Measurements from ENCODE around the gene PTPRQ. TPM values are rescaled to one million over a fixed set of nuclear protein-coding genes. Genes with fewer than 3 reads are reported as not detected.
"Not testable (repeated sequence)": the region's sequence is repeated elsewhere in the genome, so short reads cannot be mapped to it uniquely, and the experiment has no call there.

PTPRQ gene
- total RNA-seq, 4 donors from 2014 or later, result 0.24 to 0.47 (median 0.30) TPM; not detected in 1

DNA sequence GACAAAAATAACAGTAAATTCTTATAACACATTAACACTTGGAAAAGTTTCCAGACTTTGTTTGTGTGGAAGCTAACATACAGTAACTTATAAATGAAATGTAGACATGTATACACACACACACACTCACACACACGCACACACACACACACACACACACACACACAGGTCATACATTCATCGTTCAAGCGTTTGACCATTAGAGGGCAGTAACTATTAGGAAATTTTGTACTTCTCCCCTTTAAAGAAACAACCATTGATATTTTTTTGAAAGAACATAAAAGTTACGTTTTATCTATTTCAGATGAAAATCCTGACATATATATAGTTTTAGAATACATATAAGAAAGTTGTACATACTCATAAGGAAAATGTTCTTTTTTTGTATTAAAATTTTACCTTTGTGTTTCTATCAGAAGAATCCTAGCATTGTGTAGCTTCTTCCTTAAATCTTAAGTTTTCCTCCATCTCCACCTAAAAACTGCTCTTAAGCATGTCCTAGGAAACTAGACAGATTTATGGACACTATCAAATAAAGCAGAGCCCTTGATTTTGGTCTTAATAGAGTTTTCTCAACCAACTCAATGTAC, 29.0 kb downstream of the PTPRQ start:
- DNase-seq (ENCODE audit: low spot score in 2 of 2), result no peak
- Histone ChIP-seq H3K9me3 (no peaks in the 10 kb centered on the region), H3K27ac (no peak overlapping the region), H3K4me1 (no peaks in the 10 kb centered on the region), H3K4me3 (no peak overlapping the region), H3K27me3 (no peaks in the 10 kb centered on the region), H3K36me3 (no peaks in the 10 kb centered on the region)
- TF ChIP-seq POLR2AphosphoS5 (IDR thresholded peaks at IDR 0.05), result no peak
- TF ChIP-seq, protein P1, sequence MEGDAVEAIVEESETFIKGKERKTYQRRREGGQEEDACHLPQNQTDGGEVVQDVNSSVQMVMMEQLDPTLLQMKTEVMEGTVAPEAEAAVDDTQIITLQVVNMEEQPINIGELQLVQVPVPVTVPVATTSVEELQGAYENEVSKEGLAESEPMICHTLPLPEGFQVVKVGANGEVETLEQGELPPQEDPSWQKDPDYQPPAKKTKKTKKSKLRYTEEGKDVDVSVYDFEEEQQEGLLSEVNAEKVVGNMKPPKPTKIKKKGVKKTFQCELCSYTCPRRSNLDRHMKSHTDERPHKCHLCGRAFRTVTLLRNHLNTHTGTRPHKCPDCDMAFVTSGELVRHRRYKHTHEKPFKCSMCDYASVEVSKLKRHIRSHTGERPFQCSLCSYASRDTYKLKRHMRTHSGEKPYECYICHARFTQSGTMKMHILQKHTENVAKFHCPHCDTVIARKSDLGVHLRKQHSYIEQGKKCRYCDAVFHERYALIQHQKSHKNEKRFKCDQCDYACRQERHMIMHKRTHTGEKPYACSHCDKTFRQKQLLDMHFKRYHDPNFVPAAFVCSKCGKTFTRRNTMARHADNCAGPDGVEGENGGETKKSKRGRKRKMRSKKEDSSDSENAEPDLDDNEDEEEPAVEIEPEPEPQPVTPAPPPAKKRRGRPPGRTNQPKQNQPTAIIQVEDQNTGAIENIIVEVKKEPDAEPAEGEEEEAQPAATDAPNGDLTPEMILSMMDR (IDR thresholded peaks at IDR 0.05), result peak in 1 of 2 donors; percentile 18
- no peak for TF ChIP-seq POLR2A (IDR thresholded peaks at IDR 0.05)
- TF ChIP-seq EP300 (IDR thresholded peaks at IDR 0.05), result no peak
- 8% methylated on average over 4 of the region's 4 CpGs for WGBS

DNA sequence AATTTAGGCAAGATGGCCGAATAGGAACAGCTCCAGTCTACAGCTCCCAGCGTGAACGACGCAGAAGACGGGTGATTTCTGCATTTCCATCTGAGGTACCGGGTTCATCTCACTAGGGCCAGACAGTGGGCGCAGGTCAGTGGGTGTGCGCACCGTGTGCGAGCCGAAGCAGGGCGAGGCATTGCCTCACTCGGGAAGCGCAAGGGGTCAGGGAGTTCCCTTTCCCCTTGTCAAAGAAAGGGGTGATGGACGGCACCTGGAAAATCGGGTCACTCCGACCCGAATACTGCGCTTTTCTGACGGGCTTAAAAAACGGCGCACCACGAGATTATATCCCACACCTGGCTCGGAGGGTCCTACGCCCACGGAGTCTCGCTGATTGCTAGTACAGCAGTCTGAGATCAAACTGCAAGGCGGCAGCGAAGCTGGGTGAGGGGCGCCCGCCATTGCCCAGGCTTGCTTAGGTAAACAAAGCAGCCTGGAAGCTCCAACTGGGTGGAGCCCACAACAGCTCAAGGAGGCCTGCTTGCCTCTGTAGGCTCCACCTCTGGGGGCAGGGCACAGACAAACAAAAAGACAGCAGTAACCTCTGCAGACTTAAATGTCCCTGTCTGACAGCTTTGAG, 33.6 kb downstream of the PTPRQ start:
- H3K9me3 ChIP-seq; H3K4me1 ChIP-seq; DNase-seq (ENCODE audit: low spot score in 2 of 2); H3K27me3 ChIP-seq; H3K4me3 ChIP-seq; H3K36me3 ChIP-seq; H3K27ac ChIP-seq: not testable (repeated sequence)
- WGBS, result 93% methylated on average over 28 of the region's 31 CpGs

DNA sequence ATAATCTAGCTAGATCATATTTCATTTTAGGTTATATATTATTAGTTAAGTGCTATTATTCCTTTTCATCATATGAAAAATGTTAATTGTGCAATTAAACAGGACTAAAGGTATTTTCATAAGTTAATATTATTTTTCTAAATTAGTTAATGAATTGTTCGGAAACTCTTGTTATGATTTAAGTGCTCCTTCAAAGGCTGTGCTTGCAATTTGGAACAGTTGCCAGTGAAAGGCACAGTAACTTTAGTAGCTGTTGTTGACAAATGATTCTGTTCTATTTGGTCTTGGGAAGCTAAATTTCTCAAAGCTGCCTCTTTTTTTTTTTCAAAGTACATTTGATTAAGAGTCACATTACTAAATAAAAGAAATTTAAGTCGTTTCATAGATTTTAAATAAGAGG, 40.7 kb downstream of the PTPRQ start:
- Histone ChIP-seq H3K27ac (no peak overlapping the region), H3K9me3 (no peaks in the 10 kb centered on the region), H3K36me3 (no peaks in the 10 kb centered on the region), H3K4me3 (no peak overlapping the region), H3K4me1 (no peaks in the 10 kb centered on the region), H3K27me3 (no peaks in the 10 kb centered on the region)
- 60% methylated on average over 2 of the region's 2 CpGs for WGBS
- TF ChIP-seq EP300 (IDR thresholded peaks at IDR 0.05) (no peak), POLR2AphosphoS5 (IDR thresholded peaks at IDR 0.05) (no peak), POLR2A (IDR thresholded peaks at IDR 0.05) (no peak)
- TF ChIP-seq, protein P1 (IDR thresholded peaks at IDR 0.05), result no peak
- DNase-seq (ENCODE audit: low spot score in 2 of 2), result no peak

DNA sequence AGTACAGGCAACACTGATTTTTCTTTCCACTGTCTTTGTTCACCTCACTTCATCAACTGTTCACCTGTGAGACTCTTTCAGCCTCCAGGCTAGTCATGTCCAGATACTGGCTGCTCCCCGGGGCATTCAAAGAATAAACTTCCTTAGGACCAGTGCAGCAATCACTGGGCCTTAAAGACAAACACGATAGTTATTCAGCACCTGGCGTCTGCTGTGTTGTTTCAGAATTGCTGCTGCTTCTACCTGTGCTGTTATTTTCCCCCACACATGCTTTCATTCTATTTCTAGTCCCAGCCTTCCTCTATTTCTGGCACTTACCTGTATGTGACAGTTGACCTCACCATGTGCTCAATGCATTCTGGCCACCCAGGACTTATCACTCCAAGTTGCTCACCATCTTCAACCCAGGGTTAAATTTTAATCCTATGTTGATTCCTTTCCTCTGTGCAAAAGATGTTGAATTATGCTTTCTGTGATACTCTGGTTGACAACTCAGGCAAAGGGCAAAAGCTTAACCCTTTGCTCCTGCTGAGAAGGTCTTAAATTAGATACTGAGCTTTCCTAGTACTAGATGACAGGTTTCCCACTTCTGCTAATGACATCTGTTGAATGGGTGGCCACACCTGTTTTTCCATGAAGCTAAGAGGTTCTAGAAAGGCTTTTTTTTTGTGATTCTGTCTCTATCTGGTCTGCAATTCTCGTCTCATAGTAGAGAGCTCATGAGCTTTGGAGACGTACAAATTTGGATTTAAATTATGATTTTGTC, 41.4 kb downstream of the PTPRQ start:
- Histone ChIP-seq H3K4me3 (no peak overlapping the region), H3K27me3 (no peaks in the 10 kb centered on the region), H3K4me1 (no peaks in the 10 kb centered on the region), H3K36me3 (no peaks in the 10 kb centered on the region), H3K27ac (no peak overlapping the region), H3K9me3 (no peaks in the 10 kb centered on the region)
- 77% methylated on average over 5 of the region's 5 CpGs for WGBS
- DNase-seq (ENCODE audit: low spot score in 2 of 2), result no peak
- no peak for TF ChIP-seq POLR2AphosphoS5 (IDR thresholded peaks at IDR 0.05)
- no peak for TF ChIP-seq EP300 (IDR thresholded peaks at IDR 0.05)
- TF ChIP-seq POLR2A (IDR thresholded peaks at IDR 0.05), result no peak
- TF ChIP-seq, protein P1 (IDR thresholded peaks at IDR 0.05), result no peak

DNA sequence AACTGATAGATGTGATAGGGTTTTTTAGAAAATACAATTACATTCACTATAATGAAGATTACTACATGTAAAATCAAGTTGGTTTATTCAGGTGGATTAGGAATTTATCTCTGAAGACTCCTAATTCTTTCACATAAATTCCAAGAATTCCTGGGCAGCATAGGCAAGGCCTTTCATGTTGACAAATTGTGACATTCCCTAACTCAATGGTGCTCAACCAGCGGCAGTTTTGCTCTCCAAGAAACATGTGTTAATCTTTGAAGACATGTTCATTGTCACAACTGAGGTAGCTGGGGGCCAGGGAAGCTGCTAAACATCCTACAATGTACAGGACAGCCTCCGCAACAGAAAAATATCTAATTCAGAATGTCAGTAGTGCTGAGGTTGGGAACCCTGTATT, 46.3 kb downstream of the PTPRQ start:
- Histone ChIP-seq H3K4me1 (no peaks in the 10 kb centered on the region), H3K4me3 (no peak overlapping the region), H3K36me3 (no peaks in the 10 kb centered on the region), H3K9me3 (no peaks in the 10 kb centered on the region), H3K27me3 (no peaks in the 10 kb centered on the region), H3K27ac (no peak overlapping the region)
- WGBS, result 65% methylated on average over 2 of the region's 2 CpGs
- TF ChIP-seq, protein P1 (IDR thresholded peaks at IDR 0.05), result no peak
- no peak for TF ChIP-seq POLR2AphosphoS5 (IDR thresholded peaks at IDR 0.05)
- TF ChIP-seq EP300 (IDR thresholded peaks at IDR 0.05), result no peak
- TF ChIP-seq POLR2A (IDR thresholded peaks at IDR 0.05), result no peak
- DNase-seq (ENCODE audit: low spot score in 2 of 2), result no peak

All from suprapubic skin (tissue), 4 donors.